Activated T-cell treated with anti-CD3 and anti-CD28 coated beads for 48 hours (primary cell): ENCODE data around the gene SGPP2.
"Not testable (repeated sequence)": the region's sequence is repeated elsewhere in the genome, so short reads cannot be mapped to it uniquely, and the experiment has no call there.

ENCODE experiments used
- DNase-seq: peaks from one replicate; pipeline ENCODE4 v3.0.0-alpha.2; 2020; ENCODE audit warnings: low read depth

Gene SGPP2

GRCh38 chr2:222424276-222424728 lies at the start of gene SGPP2:
Gene SGPP2, plus strand, starts transcription at chr2:222424543. Its CDS starts 60 bp downstream, at chr2:222424603.
- peak; percentile 8 for DNase-seq

- DNase-seq, result no peak
Observed at GRCh38 chr2:222375798-222376197, 48.5 kb upstream of the SGPP2 start.

- DNase-seq, result no peak
Observed at GRCh38 chr2:222380456-222380855, 43.9 kb upstream of the SGPP2 start.

- no peak for DNase-seq
Observed at GRCh38 chr2:222381566-222381965, 42.8 kb upstream of the SGPP2 start.

- no peak for DNase-seq
Observed at GRCh38 chr2:222383255-222383654, 41.1 kb upstream of the SGPP2 start.

- DNase-seq, result no peak
Observed at GRCh38 chr2:222391743-222392285, 32.5 kb upstream of the SGPP2 start.

GRCh38 chr2:222393733-222394267 lies 30.5 kb upstream of the SGPP2 start:
- no peak for DNase-seq

- DNase-seq, result no peak
Observed at GRCh38 chr2:222398446-222398885, 25.9 kb upstream of the SGPP2 start.

GRCh38 chr2:222399038-222399783 lies 25.1 kb upstream of the SGPP2 start:
- no peak for DNase-seq

- no peak for DNase-seq
Observed at GRCh38 chr2:222404151-222404905, 20.0 kb upstream of the SGPP2 start.

- no peak for DNase-seq
Observed at GRCh38 chr2:222408684-222409083, 15.7 kb upstream of the SGPP2 start.

- no peak for DNase-seq
Observed at GRCh38 chr2:222410534-222410933, 13.8 kb upstream of the SGPP2 start.

- DNase-seq, result not testable (repeated sequence)
Observed at GRCh38 chr2:222412334-222412733, 12.0 kb upstream of the SGPP2 start.

- no peak for DNase-seq
Observed at GRCh38 chr2:222413295-222413911, 10.9 kb upstream of the SGPP2 start.

- DNase-seq, result no peak
Observed at GRCh38 chr2:222418739-222419138, 5.6 kb upstream of the SGPP2 start.

GRCh38 chr2:222420508-222420907 lies 3.8 kb upstream of the SGPP2 start:
- DNase-seq, result no peak

- DNase-seq, result no peak
Observed at GRCh38 chr2:222421626-222422025, 2.7 kb upstream of the SGPP2 start.

- DNase-seq, result no peak
Observed at GRCh38 chr2:222423186-222423585, 1.2 kb upstream of the SGPP2 start.

- peak; percentile 48 for DNase-seq
Observed at GRCh38 chr2:222423632-222424275, 589 bp upstream of the SGPP2 start.

GRCh38 chr2:222424729-222425671 lies 657 bp downstream of the SGPP2 start:
- DNase-seq, result peak; percentile 3
